Stimulated activated CD8-positive, alpha-beta memory T cell treated with anti-CD3 and anti-CD28 coated beads, Interleukin-15, amount 100 ng/mL, for 4 hours (primary cell): ENCODE measurements around the gene CYP4F12.
"Not testable (repeated sequence)": the region's sequence is repeated elsewhere in the genome, so short reads cannot be mapped to it uniquely, and the experiment has no call there.

Experiments used
- DNase-seq, 2 donors: peaks; one replicate each; pipeline ENCODE4 v3.0.0-alpha.2; 2020; ENCODE audit warnings: low read depth in 2 of 2

CYP4F12 gene

GRCh38 chr19:15650123-15650522 lies 22.8 kb upstream of the CYP4F12 start:
- not testable (repeated sequence) for DNase-seq

- DNase-seq: no peak
These were observed 21.1 kb upstream of the CYP4F12 start for GRCh38 chr19:15651791-15652190.

- no peak for DNase-seq
These were observed 20.2 kb upstream of the CYP4F12 start for GRCh38 chr19:15652559-15653278.

GRCh38 chr19:15656467-15656866 lies 16.4 kb upstream of the CYP4F12 start:
- no peak for DNase-seq

- no peak for DNase-seq
These were observed 9.6 kb upstream of the CYP4F12 start for GRCh38 chr19:15663247-15663646.

- DNase-seq: no peak
These were observed 6.7 kb upstream of the CYP4F12 start for GRCh38 chr19:15666186-15666585.

- no peak for DNase-seq
These were observed 6.0 kb upstream of the CYP4F12 start for GRCh38 chr19:15666883-15667282.

GRCh38 chr19:15669440-15669839 lies 3.4 kb upstream of the CYP4F12 start:
- DNase-seq: no peak

GRCh38 chr19:15669891-15670290 lies 3.0 kb upstream of the CYP4F12 start:
- no peak for DNase-seq

GRCh38 chr19:15671237-15671821 lies 1.6 kb upstream of the CYP4F12 start:
- DNase-seq: no peak

GRCh38 chr19:15671891-15672579 lies 852 bp upstream of the CYP4F12 start:
- DNase-seq: no peak

GRCh38 chr19:15673176-15673654 lies 328 bp downstream of the CYP4F12 start:
- no peak for DNase-seq

- no peak for DNase-seq
These were observed 2.7 kb downstream of the CYP4F12 start for GRCh38 chr19:15675560-15675959.

GRCh38 chr19:15679089-15679488 lies 6.2 kb downstream of the CYP4F12 start:
- no peak for DNase-seq

- not testable (repeated sequence) for DNase-seq
These were observed 7.0 kb downstream of the CYP4F12 start for GRCh38 chr19:15679865-15680264.

- DNase-seq: no peak
These were observed 7.8 kb downstream of the CYP4F12 start for GRCh38 chr19:15680478-15681322.

GRCh38 chr19:15683411-15683810 lies 10.5 kb downstream of the CYP4F12 start:
- DNase-seq: no peak

GRCh38 chr19:15684828-15685227 lies 11.9 kb downstream of the CYP4F12 start:
- DNase-seq: no peak

GRCh38 chr19:15696654-15697194 lies 23.8 kb downstream of the CYP4F12 start:
- no peak for DNase-seq

- DNase-seq: no peak
These were observed 29.1 kb downstream of the CYP4F12 start for GRCh38 chr19:15701757-15702533.

- DNase-seq: no peak
These were observed 29.6 kb downstream of the CYP4F12 start for GRCh38 chr19:15702534-15702930.
